Left ventricle myocardium superior (tissue), 1 donor: Measurements from ENCODE around the gene PSMD14. TPM values are rescaled to one million over a fixed set of nuclear protein-coding genes. Genes with fewer than 3 reads are reported as not detected.
"Not testable (repeated sequence)": the region's sequence is repeated elsewhere in the genome, so short reads cannot be mapped to it uniquely, and the experiment has no call there.

ENCODE experiments used
- ATAC-seq: fragments of 200-7000 bp; cut with Tn5 transposase; one replicate; pipeline ENCODE4 v1.9.1; 2020; ENCODE audit warnings: mild to moderate bottlenecking, moderate library complexity
- DNase-seq: peaks from one replicate; pipeline ENCODE4 v3.0.0-alpha.2; 2020
- intact Hi-C: fragments of 100-400 bp; cut with micrococcal nuclease; formaldehyde crosslinking; loops from one replicate; pipeline ENCODE4 v1.11.0; 2022
- long read RNA-seq: library from polyadenylated mRNA; unstranded; transcript quantifications from one replicate; pipeline ENCODE4 v2.0.0, GENCODE V29; 2021
- total RNA-seq: library from RNA; stranded (reverse); fragmentation: NEBNext Ultra II Directional; extraction: Animal tissue kit (Norgen Biotek cat#: 25700); gene quantifications from one replicate; pipeline ENCODE4 v1.2.1, GENCODE V29; 2021
- donor health status: DM: no; HTN: yes; CAD: no; lungs with severe emphysema.

PSMD14 gene
- total RNA-seq: 40.4 TPM
- long read RNA-seq, transcript PSMD14-201 (12 exons, 1,954 nt): major isoform, 131 of 146 reads
- long read RNA-seq, partial matches to known transcripts: 9 of 146 reads
- long read RNA-seq, other reads (novel, unspliced or antisense): 6 of 146 reads

DNA sequence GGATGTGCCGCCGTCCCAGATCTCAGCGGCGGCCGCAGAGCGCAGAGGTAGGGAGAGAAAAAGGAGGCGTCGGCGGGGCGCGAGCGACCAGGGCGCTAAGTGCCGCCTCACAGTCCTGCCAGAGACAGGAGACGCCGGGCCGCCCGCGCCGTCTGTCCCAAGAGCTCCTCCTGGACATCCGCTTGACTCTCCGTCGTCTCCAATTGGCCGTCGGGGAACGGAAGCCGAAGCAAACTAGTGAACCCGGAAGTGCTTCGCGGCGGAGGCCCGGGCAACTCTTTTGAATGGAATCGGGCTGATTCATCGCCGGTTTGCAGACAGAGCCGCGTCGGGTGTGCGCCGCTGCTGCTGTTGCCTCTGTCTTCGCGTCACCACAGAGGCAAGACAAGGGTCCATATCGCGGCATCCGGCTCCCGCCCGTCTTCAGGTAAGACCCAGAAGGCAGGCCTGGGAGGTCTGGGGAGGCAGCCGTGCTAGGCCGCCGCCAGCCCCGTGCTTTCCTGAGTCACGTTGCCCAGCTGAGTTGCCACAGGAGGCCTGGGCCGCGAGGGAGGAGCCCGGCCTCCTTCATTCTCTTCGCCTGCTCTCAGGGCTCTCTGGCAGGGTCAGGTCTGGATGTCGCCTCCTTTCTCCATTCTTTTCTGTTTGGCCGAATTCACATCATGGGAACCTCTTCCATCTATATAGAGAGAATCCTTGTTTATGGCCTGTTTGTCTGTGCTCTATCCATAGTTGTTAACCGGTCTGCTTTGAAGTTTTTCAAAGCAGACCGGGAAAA lies at the start of gene PSMD14:
PSMD14 (plus strand) TSS at position 248 of the 778 bp plus-strand sequence. CDS start 10,401 bp downstream, outside the sequence.
- peak; percentile 99 for ATAC-seq
- DNase-seq: peak; percentile 93
- intact Hi-C loops: no loop called here

DNA sequence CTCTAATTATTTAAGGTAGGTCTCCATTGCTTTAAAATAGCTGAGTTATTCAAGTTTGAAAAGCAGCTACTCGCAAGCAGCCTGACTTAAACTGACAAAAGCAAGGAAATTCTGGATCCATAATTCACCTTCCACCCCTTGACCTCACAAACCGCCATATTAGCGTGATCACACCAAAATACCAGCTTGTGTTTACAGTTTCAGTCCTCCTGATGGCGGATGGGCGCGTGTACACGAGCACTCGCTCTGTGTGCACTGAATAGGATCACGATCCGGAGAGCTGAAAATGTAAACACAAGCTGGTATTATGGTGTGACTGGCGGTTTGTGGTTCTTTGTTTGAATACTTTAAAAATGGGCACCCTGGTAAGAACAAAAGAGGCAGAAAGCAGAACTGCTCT lies 42.4 kb upstream of the PSMD14 start:
- DNase-seq: no peak
- ATAC-seq: no peak
- intact Hi-C loops: no loop called here

DNA sequence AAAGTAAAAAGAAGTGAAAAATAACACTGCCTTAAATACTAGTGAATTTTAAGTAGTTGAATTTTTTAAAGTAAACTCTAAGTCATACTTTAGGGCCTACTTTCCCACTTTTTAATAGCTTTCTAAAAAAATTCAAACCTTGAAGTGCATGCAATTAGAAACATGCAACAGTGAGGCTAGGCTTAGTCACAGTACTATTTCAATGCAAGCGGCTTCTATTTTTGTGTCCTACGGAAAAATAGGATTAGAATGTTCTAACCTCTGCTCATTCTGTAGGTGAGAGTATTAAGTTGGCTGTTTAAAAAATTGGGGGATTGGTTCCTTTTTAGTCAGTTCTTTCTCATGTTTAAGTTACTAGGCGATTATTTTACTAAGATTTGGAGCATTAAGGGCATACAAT lies 39.1 kb upstream of the PSMD14 start:
- intact Hi-C loops: no loop called here
- DNase-seq (no peak), ATAC-seq (no peak)

DNA sequence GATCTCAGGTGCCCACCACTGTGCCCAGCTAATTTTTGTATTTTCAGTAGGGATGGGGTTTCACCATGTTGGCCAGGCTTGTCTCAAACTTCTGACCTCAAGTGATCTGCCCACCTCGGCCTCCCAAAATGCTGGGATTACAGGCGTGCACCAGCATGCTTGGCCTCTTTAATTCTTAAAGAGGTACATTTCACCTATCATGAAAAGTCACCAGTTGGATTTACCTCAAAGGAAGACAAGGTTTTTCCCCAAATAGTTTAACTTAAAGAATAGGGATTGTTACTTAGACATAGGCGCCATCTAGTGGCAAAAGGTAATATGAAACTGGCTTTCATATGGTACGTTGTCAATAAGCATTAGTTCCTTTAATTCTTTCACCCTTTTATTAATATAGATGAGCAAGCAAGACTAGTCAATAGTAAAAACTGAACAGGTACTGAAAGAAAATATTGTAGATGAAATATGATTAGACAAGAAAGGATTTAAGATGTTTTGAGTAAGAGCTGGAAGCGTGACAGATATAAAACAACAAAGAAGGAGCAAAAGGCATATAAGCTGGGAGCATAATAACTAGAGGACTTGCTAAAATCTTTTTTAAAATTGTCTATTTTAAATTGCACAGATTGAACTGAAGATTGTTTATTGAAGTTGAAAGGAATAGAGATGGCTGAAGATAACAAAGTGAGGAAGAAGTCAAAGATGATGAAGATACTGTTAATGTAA lies 35.0 kb upstream of the PSMD14 start:
- DNase-seq: no peak
- intact Hi-C loops: loop anchor here (5.0 kb wide), 1 partner anchor 51 kb away; no protein-coding TSS in a partner anchor
- no peak for ATAC-seq

DNA sequence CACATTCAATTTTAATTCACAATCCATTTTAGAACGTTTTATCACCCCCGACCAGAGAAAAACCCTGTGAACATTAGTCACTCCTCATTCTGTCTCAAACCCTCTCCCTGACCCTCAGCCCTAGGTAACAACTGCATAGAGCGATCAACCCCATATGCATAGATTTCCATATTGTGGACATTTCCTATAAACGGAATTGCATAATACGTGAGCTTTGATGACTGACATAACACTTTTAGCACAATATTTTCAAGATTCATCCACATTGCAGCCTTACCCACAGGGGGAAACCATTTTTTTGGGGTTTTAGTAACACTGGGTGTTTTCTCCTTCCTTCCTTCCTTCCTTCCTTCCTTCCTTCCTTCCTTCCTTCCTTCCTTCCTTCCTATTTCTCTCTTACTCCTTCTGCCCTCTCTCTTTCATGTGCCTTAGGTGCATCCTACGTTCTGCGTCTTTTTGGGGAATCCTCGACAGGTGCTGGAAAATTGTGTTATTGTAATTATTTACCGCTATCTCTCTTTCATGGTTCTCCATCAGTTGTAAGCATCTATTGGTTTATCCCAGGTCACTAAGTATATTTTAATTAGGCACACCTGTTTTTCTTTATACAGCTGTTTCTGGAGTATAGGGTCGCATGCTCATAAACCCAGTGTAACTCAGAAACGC lies 29.5 kb upstream of the PSMD14 start:
- DNase-seq, intact Hi-C loops, ATAC-seq: not testable (repeated sequence)

DNA sequence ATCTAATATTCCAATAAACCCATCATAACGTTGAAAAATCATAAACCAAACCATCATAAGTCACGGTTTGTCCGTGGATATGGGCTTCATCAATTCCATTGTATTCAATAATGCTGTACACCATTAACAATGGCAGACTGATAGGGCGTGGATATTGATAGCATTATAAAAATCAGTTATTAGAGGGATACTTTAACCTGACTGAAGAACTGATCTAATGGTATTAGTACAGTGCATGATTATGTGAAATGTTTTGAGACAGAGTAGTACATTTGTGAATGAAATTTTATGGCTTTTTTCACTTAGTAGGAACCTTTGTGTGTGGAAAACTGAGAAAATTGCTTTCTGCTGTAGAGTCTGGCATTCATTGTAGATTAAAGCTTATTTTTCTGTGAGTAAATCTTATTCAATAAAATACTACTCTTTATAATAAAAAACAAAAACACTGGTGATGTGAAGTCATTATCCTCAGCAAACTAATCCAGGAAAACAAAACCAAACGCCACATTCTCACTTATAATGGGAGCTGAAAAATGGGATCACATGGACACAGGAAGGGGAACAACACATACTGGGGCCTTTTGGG lies 28.9 kb upstream of the PSMD14 start:
- DNase-seq, ATAC-seq, intact Hi-C loops: not testable (repeated sequence)

DNA sequence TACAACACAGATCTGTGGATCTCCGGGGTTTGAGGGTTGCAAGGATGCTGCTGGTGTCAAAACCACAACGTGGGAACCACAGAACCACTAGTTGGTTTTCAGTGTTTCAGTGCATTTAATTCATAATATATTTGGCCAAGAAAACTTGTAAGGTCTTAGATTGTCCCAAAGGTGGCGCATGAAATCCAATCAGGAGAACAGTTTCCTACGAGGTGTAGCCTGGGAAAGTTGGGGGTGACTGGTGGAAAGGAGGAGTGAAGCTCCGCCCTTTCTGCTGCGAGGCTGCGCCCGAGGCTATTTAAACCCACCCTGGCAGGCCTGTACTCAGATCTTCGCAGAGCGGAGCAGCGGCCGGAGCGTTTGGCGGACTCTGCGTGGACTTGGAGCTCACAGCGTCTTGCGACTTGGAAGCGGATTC lies 27.3 kb upstream of the PSMD14 start:
- intact Hi-C loops, ATAC-seq: not testable (repeated sequence)
- peak; percentile 68 for DNase-seq

DNA sequence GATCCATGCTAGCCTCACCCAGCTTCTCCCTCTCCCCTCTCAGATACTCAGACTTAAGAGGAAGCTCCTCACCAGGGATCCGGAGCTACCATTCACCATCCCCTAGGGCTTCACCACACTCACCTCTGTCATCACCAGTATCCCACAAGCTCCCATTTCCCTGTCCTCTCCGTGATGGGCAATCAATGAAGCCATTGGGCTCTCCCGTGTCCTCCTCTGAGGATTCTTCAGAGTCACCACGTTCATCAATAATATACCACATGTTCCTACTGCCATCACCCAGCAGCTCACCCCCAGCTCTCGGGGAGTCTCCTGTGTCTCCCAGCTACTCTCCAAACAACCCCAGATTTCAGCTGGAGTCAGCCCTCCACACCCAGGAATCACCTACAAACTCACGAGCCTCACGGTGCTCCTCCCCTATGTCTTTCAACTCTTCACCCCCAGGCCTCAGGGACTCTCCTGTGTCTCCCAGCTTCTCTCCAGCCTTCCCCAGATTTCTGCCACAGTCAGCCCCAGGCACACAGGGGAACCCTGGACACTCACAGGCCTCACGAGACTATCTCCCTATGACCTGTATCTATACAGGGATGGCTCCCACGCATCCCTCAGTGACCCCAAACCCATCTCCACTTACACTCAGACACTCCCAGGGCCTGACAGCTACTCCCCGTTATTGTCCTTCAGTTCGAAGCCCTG lies 26.5 kb upstream of the PSMD14 start:
- not testable (repeated sequence) for ATAC-seq

DNA sequence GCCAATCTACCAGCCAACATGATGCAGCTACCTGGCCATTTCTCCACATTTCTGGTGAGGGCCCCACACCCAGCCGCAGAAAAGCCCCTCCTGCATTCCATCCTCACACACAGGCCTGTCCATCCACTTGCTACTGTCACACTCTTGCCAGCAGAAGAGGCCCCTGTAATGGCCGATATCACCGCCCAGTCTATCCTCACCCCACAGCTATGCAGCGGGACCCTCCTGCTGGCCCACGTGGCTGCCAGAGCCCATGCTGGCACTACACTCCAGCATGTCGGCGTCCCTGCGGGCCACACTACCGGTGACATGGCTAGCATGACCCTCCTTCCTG lies 25.9 kb upstream of the PSMD14 start:
- intact Hi-C loops, ATAC-seq, DNase-seq: not testable (repeated sequence)

More for the DNA sequence above, 26.5 kb upstream of the PSMD14 start:
- intact Hi-C loops, DNase-seq: not testable (repeated sequence)

DNA sequence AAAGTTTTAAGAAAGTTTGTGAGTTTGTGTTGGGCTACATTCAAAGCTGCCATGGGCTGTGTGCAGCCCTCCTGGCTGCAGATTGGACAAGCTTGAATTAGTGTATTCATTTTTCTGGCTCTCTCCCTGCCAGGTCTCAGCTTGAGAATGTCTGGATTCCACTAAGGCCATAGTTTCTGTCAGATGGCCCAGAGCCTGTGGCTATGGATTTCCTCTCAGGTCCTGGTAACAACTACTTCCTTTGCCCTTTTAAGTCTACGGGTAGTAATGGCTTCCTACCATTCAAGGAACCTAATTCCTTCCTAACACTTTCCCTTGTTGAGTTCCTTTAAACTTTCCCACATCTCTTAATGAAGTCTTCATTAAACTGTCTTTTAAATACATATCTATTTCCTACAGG lies 24.3 kb upstream of the PSMD14 start:
- ATAC-seq: no peak
- DNase-seq: no peak

DNA sequence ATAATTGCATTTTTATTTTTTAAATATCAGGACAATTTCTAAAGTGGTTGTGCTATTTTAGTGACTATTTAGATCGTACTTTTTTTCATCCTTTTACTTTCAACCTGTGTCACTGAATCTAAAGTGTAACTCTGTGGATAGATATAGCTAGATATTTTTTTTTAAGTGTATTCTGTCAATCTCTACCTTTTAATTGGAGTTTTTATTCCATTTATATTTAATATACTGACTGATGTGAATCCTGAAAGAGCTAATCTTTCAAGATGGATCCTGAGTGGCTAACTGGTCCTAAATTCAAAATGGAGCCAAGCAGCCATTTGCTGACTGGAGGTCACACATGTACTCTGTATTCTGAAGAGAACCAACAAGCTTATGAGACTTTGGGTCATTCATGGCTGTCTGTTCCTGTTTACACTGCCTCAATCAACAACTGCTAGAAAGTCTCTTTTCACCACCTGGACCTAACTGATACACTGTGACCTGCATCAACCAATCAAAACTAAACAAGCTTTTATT lies 4.6 kb upstream of the PSMD14 start:
- intact Hi-C loops: no loop called here
- ATAC-seq: no peak
- no peak for DNase-seq

More for the DNA sequence above, 24.3 kb upstream of the PSMD14 start:
- intact Hi-C loops: no loop called here

DNA sequence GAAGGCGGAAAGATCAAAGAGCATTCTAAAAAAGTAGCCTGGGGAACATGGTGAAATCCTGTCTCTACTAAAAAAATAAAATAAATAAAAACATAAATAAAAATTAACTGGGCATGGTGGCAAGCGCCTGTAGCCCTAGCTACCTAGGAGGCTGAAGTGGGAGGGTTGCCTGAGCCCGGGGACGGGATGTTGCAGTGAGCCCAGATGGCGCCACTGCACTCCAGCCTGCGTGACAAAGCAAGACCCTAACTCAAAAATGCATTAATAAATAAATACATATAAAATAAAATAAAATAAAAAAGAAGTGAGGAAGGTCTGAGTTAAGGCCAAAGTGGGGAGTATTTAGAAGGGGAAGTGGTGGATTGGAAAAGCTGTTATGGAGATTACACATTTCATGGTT lies 1.3 kb upstream of the PSMD14 start:
- DNase-seq: no peak
- intact Hi-C loops: no loop called here
- ATAC-seq: no peak

DNA sequence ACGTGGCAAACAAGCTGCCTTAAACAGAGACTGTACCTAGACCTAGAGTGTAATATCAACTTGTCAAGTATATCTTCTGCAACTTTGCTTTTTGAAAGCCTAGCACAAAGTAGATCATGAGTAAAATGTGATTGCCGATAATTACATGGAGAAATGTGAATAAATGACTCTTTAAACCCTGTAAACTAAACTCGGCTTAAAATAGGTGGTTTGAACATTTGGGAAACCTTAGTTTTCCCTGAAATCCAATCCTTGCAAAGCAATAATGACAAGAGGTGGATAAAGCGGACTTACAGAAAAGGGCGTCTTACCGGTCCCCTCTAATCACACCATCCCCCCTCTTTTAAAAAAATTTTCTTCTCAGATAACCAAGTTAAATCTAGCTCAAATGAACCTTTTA lies 549 bp upstream of the PSMD14 start:
- DNase-seq (no peak), ATAC-seq (no peak)
- intact Hi-C loops: no loop called here

DNA sequence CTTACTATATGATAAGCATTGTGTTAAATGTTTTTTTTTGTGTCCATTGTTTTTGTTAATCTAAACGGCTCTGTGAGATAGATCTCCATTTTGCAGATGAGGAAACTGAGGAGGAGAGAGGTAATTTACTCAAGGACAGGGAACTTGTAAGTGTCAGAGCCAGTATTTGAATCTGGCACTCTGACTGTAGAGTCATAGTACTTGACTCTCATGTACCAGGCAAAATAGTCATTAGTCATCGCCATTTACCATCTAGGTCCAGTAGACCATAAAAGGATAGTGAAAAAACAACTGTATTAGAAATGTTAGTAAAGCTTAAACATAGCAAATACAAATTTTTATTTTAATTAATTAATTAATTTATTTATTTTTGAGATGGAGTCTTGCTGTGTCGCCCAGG lies 4.8 kb downstream of the PSMD14 start:
- ATAC-seq: no peak
- no peak for DNase-seq
- intact Hi-C loops: no loop called here

DNA sequence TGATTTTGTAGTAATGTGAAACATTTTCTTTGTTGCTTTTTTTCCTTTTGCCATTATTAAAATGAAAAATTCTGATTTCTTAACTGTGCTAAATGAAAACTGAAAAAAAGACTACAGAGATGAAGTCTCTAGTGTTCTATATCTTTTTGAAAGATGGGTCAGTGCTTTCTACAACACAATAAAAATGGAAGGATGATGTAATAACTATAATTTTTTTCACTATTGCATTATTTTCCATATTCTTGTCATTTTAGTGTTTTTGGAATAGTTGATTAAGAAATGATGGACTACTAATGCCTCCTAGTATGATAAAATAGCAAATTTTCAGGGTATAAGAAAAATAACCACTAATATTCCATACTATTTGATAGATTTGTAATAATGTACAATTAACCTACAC lies 7.2 kb downstream of the PSMD14 start:
- no peak for ATAC-seq
- no peak for DNase-seq
- intact Hi-C loops: no loop called here

DNA sequence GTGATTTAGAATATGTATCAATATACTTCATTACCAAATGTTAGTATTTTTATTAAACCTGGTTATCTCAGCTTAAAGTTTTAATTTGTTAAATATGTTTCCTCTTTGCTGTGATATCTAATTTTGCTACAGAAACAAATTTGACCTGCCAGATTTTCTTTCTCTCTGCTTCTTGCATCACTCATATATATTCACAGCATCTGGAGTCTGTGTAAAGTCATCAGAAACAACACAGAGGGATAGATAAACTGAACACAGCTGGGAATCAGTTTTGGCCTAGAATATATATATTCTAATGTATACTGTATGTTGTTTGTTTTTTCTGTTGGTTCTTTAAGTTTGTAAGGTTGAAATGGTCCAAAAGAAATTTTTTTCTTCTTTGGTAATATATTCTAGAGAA lies 8.5 kb downstream of the PSMD14 start:
- intact Hi-C loops: no loop called here
- DNase-seq (no peak), ATAC-seq (no peak)

DNA sequence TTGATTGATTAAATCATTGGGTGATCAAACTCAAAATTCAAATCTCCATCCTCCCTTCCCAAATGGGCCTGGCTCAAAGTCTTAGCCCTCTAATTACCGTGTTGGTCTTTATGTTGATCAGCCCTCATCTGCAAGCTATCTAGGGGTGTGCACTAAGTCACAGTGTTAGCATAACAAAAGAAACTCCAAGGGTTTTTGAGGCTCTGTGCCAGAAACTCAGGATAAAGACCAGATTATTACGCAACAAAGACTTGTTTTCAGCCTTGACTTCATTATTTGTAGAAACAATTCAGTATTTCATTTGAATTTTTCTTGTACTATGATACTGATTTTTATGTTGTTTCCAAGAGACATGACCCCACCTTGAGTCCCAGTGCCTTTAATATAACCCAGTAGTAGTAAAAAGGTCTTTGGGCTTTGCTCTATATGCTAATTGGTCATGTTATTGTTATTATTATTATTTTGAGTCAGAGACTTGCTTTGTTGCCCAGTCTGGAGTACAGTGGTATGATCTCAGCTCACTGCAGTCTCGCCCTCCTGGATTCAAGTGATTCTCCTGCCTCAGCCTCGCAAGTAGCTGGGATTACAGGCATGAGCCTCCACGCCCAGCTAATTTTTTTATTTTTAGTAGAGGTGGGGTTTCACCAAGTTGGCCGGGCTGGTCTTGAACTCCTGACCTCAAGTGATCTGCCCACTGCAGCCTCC lies 13.9 kb downstream of the PSMD14 start:
- intact Hi-C loops: no loop called here
- no peak for DNase-seq
- no peak for ATAC-seq

DNA sequence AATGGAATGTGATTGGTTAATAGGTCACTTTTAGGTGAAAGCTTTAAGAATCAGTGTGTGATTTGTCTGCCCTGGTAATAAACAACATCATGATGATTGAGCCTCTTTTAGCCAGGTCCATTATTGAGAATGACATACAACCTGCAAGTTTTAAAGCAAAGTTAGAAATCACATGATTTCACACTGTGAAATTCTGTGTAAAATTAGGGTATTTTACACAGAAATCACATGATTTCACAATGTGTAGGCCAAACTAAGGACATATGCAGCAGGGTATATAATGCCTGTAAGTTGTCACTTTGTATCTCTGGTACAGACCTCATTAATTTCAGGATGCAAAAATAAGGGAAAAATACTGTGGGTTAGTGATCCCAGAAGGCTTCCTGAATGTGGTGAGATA lies 16.7 kb downstream of the PSMD14 start:
- no peak for DNase-seq
- ATAC-seq: no peak
- intact Hi-C loops: no loop called here
